Nephron progenitor cell (in vitro differentiated cells): Measurements from ENCODE around the gene OOSP2.

Experiments used
- DNase-seq: peaks from one replicate; pipeline ENCODE4 v3.0.0; 2021
- H3K27ac Mint-ChIP-seq: 2 replicates; pipeline ENCODE4 v1.8.0; 2021; ENCODE audit warnings: mild to moderate bottlenecking, moderate library complexity, mixed read lengths
- H3K27me3 Mint-ChIP-seq: 2 replicates; pipeline ENCODE4 v1.8.0; 2021; ENCODE audit warnings: mild to moderate bottlenecking, low read depth, mixed read lengths; ENCODE audit not compliant: poor library complexity
- H3K36me3 Mint-ChIP-seq: 2 replicates; pipeline ENCODE4 v1.8.0; 2021; ENCODE audit warnings: low read depth, mixed read lengths
- H3K4me1 Mint-ChIP-seq: 2 replicates; pipeline ENCODE4 v1.8.0; 2021; ENCODE audit warnings: mixed read lengths
- H3K4me3 Mint-ChIP-seq: 2 replicates; pipeline ENCODE4 v1.8.0; 2021; ENCODE audit warnings: mild to moderate bottlenecking, moderate library complexity, mixed read lengths
- H3K9me3 Mint-ChIP-seq: 2 replicates; pipeline ENCODE4 v1.8.0; 2021; ENCODE audit warnings: mild to moderate bottlenecking, moderate library complexity, mixed read lengths
- CTCF ChIP-seq: fragments of 200-600 bp; sonication (generic); IDR thresholded peaks from 2 replicates; pipeline ENCODE4 v1.5.0; 2021; ENCODE audit warnings: antibody characterized with exemption

Gene OOSP2

GRCh38 chr11:60077216-60077817 lies 37.1 kb downstream of the OOSP2 start:
- Mint-ChIP-seq H3K27ac (no peak overlapping the region), H3K4me3 (no peak overlapping the region), H3K27me3 (no peaks in the 10 kb centered on the region), H3K4me1 (no peaks in the 10 kb centered on the region), H3K36me3 (no peaks in the 10 kb centered on the region), H3K9me3 (peaks cover 13% of the 10 kb centered on the region)
- no peak for DNase-seq
- no peak for TF ChIP-seq CTCF

GRCh38 chr11:60077981-60078380 lies 37.8 kb downstream of the OOSP2 start:
- no peak overlapping the region for H3K27ac Mint-ChIP-seq
- no peak overlapping the region for H3K4me3 Mint-ChIP-seq
- no peak for TF ChIP-seq CTCF
- no peak for DNase-seq
- H3K36me3 Mint-ChIP-seq: no peaks in the 10 kb centered on the region
- no peaks in the 10 kb centered on the region for H3K27me3 Mint-ChIP-seq
- peaks cover 13% of the 10 kb centered on the region for H3K9me3 Mint-ChIP-seq
- no peaks in the 10 kb centered on the region for H3K4me1 Mint-ChIP-seq

GRCh38 chr11:60078745-60079144 lies 38.5 kb downstream of the OOSP2 start:
- no peak overlapping the region for H3K4me3 Mint-ChIP-seq
- no peak for TF ChIP-seq CTCF

GRCh38 chr11:60080535-60080934 lies 40.3 kb downstream of the OOSP2 start:
- Mint-ChIP-seq H3K4me3 (no peak overlapping the region), H3K27me3 (no peaks in the 10 kb centered on the region), H3K4me1 (no peaks in the 10 kb centered on the region), H3K27ac (no peak overlapping the region), H3K9me3 (peaks cover 5% of the 10 kb centered on the region), H3K36me3 (no peaks in the 10 kb centered on the region)
- TF ChIP-seq CTCF: no peak
- no peak for DNase-seq

More at GRCh38 chr11:60078745-60079144, 38.5 kb downstream of the OOSP2 start:
- no peak overlapping the region for H3K27ac Mint-ChIP-seq
- H3K9me3 Mint-ChIP-seq: peaks cover 10% of the 10 kb centered on the region
- no peaks in the 10 kb centered on the region for H3K4me1 Mint-ChIP-seq
- DNase-seq: no peak
- H3K27me3 Mint-ChIP-seq: no peaks in the 10 kb centered on the region
- no peaks in the 10 kb centered on the region for H3K36me3 Mint-ChIP-seq

- Mint-ChIP-seq H3K27me3 (no peaks in the 10 kb centered on the region), H3K36me3 (no peaks in the 10 kb centered on the region)
- DNase-seq: no peak
Observed at GRCh38 chr11:60084631-60085273, 44.5 kb downstream of the OOSP2 start.

More at GRCh38 chr11:60084631-60085273, 44.5 kb downstream of the OOSP2 start:
- TF ChIP-seq CTCF: no peak
- no peak overlapping the region for H3K27ac Mint-ChIP-seq
- H3K4me3 Mint-ChIP-seq: no peak overlapping the region
- no peaks in the 10 kb centered on the region for H3K4me1 Mint-ChIP-seq
- H3K9me3 Mint-ChIP-seq: no peaks in the 10 kb centered on the region
